C4-2B (cell line): Measurements from ENCODE around the gene NRP1.

Experiments
- ZFX ChIP-seq: fragments of 450-650 bp; IDR thresholded peaks from 2 replicates; pipeline ENCODE4 v1.6.1; 2017
- TF ChIP-seq, protein P1 (sequence below): fragments of 450-650 bp; conservative IDR thresholded peaks from 2 replicates; pipeline ENCODE4 v1.5.1; 2017; ENCODE audit warnings: mild to moderate bottlenecking

DNA sequence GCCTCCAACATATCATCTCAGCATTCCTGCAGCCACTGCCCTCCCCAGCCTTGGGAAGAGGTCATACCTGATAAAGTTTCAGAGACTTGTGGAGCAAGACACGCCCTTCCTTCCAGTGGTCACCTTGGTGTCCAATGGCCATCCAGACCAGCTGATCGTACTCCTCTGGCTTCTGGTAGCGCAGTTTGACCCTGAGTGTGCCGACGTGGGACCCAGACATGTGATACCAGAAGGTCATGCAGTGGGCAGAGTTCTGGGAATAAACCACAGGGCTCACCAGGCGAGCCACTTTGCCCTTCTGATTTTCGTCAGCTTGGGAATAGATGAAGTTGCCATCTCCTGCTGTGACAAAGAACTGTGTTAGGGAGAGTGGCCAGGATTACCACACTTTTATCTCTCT, 148.3 kb downstream of the NRP1 start:
- no peak for TF ChIP-seq ZFX
- TF ChIP-seq, protein P1, sequence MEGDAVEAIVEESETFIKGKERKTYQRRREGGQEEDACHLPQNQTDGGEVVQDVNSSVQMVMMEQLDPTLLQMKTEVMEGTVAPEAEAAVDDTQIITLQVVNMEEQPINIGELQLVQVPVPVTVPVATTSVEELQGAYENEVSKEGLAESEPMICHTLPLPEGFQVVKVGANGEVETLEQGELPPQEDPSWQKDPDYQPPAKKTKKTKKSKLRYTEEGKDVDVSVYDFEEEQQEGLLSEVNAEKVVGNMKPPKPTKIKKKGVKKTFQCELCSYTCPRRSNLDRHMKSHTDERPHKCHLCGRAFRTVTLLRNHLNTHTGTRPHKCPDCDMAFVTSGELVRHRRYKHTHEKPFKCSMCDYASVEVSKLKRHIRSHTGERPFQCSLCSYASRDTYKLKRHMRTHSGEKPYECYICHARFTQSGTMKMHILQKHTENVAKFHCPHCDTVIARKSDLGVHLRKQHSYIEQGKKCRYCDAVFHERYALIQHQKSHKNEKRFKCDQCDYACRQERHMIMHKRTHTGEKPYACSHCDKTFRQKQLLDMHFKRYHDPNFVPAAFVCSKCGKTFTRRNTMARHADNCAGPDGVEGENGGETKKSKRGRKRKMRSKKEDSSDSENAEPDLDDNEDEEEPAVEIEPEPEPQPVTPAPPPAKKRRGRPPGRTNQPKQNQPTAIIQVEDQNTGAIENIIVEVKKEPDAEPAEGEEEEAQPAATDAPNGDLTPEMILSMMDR = no peak
